H9 (cell line): Measurements from ENCODE around the gene MAST4. TPM values are rescaled to one million over a fixed set of nuclear protein-coding genes. Genes with fewer than 3 reads are reported as not detected.

ENCODE experiments used
- DNase-seq: peaks from one replicate; pipeline ENCODE4 v3.0.0-alpha.2; 2017
- H2AFZ ChIP-seq: one replicate; pipeline ENCODE4 v1.6.1; 2013; ENCODE audit warnings: mild to moderate bottlenecking, low read length, control low read depth, moderate library complexity
- H2AK5ac ChIP-seq: 2 replicates; pipeline ENCODE4 v1.6.1; 2013; ENCODE audit warnings: low read length, control low read depth, mixed read lengths; ENCODE audit not compliant: insufficient read length
- H2BK120ac ChIP-seq: one replicate; pipeline ENCODE4 v1.6.1; 2013; ENCODE audit warnings: low read depth, mild to moderate bottlenecking, low read length, control low read depth, inconsistent platforms; ENCODE audit not compliant: poor library complexity, severe bottlenecking
- H2BK12ac ChIP-seq: 2 replicates; pipeline ENCODE4 v1.6.1; 2013; ENCODE audit warnings: low read length, control low read depth, mixed read lengths, low read depth; ENCODE audit not compliant: insufficient read length
- H2BK15ac ChIP-seq: 2 replicates; pipeline ENCODE4 v1.6.1; 2013; ENCODE audit warnings: low read depth, low read length, control low read depth
- H2BK20ac ChIP-seq: one replicate; pipeline ENCODE4 v1.6.1; 2013; ENCODE audit warnings: low read depth, mild to moderate bottlenecking, low read length, control low read depth, inconsistent platforms; ENCODE audit not compliant: poor library complexity, severe bottlenecking
- H2BK5ac ChIP-seq: 2 replicates; pipeline ENCODE4 v1.6.1; 2013; ENCODE audit warnings: low read length, control low read depth, mixed read lengths; ENCODE audit not compliant: insufficient read length
- H3K14ac ChIP-seq: 2 replicates; pipeline ENCODE4 v1.6.1; 2013; ENCODE audit warnings: low read length, control low read depth; ENCODE audit not compliant: insufficient read depth
- H3K18ac ChIP-seq: 2 replicates; pipeline ENCODE4 v1.6.1; 2013; ENCODE audit warnings: low read depth, mild to moderate bottlenecking, mixed read lengths, low read length, control low read depth; ENCODE audit not compliant: insufficient read length
- H3K23ac ChIP-seq: 2 replicates; pipeline ENCODE4 v1.6.1; 2013; ENCODE audit warnings: low read length, control low read depth, mixed read lengths, low read depth; ENCODE audit not compliant: insufficient read length
- H3K23me2 ChIP-seq: 2 replicates; pipeline ENCODE4 v1.6.1; 2013; ENCODE audit warnings: low read depth, mild to moderate bottlenecking, mixed read lengths, low read length, control low read depth; ENCODE audit not compliant: insufficient read length, poor library complexity, severe bottlenecking
- H3K27ac ChIP-seq: 2 replicates; pipeline ENCODE4 v1.5.1; 2013; ENCODE audit warnings: low read length, control low read depth, mixed read lengths, low read depth; ENCODE audit not compliant: insufficient read length
- H3K27me3 ChIP-seq: 2 replicates; pipeline ENCODE4 v1.6.1; 2013; ENCODE audit warnings: low read length, control low read depth, inconsistent platforms; ENCODE audit not compliant: insufficient read depth
- H3K4ac ChIP-seq: 2 replicates; pipeline ENCODE4 v1.6.1; 2013; ENCODE audit warnings: low read depth, mild to moderate bottlenecking, control low read depth, inconsistent platforms, low read length, moderate library complexity
- H3K4me1 ChIP-seq: 2 replicates; pipeline ENCODE4 v1.6.1; 2013; ENCODE audit warnings: low read length, control low read depth, inconsistent platforms; ENCODE audit not compliant: insufficient read depth
- H3K4me2 ChIP-seq: 2 replicates; pipeline ENCODE4 v1.6.1; 2013; ENCODE audit warnings: low read length, control low read depth, mixed read lengths; ENCODE audit not compliant: insufficient read length, insufficient read depth
- H3K56ac ChIP-seq: 2 replicates; pipeline ENCODE4 v1.6.1; 2013; ENCODE audit warnings: low read depth, mild to moderate bottlenecking, mixed read lengths, low read length, control low read depth; ENCODE audit not compliant: insufficient read length
- H3K79me1 ChIP-seq: 2 replicates; pipeline ENCODE4 v1.6.1; 2013; ENCODE audit warnings: low read depth, mild to moderate bottlenecking, moderate library complexity, low read length, control low read depth, inconsistent platforms; ENCODE audit not compliant: insufficient read depth, poor library complexity, severe bottlenecking
- H3K79me2 ChIP-seq: 2 replicates; pipeline ENCODE4 v1.6.1; 2013; ENCODE audit warnings: low read length, control low read depth, inconsistent platforms; ENCODE audit not compliant: insufficient read depth
- H3K9ac ChIP-seq: 2 replicates; pipeline ENCODE4 v1.6.1; 2013; ENCODE audit warnings: low read length, control low read depth, mixed read lengths; ENCODE audit not compliant: insufficient read length; ENCODE audit errors: extremely low read depth
- H3K9me3 ChIP-seq: one replicate; pipeline ENCODE4 v1.6.1; 2013; ENCODE audit warnings: low read depth, low read length, inconsistent platforms; ENCODE audit not compliant: control insufficient read depth
- H3T11ph ChIP-seq: one replicate; pipeline ENCODE4 v1.6.1; 2013; ENCODE audit warnings: mild to moderate bottlenecking, low read length, control low read depth, inconsistent platforms
- H4K20me1 ChIP-seq: one replicate; pipeline ENCODE4 v1.6.1; 2013; ENCODE audit not compliant: control insufficient read depth, insufficient read length, insufficient read depth
- H4K5ac ChIP-seq: 2 replicates; pipeline ENCODE4 v1.6.1; 2013; ENCODE audit warnings: low read depth, mild to moderate bottlenecking, mixed read lengths, low read length, control low read depth; ENCODE audit not compliant: insufficient read length
- H4K8ac ChIP-seq: replicated peaks from 2 replicates; pipeline ENCODE4 v1.6.1; 2013; ENCODE audit warnings: low read length, control low read depth, mixed read lengths, low read depth; ENCODE audit not compliant: insufficient read length
- H4K91ac ChIP-seq: 2 replicates; pipeline ENCODE4 v1.6.1; 2013; ENCODE audit warnings: low read depth, mild to moderate bottlenecking, moderate library complexity, mixed read lengths, low read length, control low read depth; ENCODE audit not compliant: insufficient read length
- H3K27ac Mint-ChIP-seq, 3 experiments: 2 replicates in 2 of 3; 3 replicates in 1 of 3; pipeline ENCODE4 v1.8.0; 2020 to 2021; ENCODE audit warnings: mixed read lengths in 3 of 3, mild to moderate bottlenecking in 1 of 3, moderate library complexity in 1 of 3
- H3K27me3 Mint-ChIP-seq: 2 replicates; pipeline ENCODE4 v1.8.0; 2021; ENCODE audit warnings: low read depth, mild to moderate bottlenecking, moderate library complexity, mixed read lengths
- H3K36me3 Mint-ChIP-seq, 3 experiments: 2 replicates in 2 of 3; 3 replicates in 1 of 3; pipeline ENCODE4 v1.8.0; 2020 to 2021; ENCODE audit warnings: low read depth in 3 of 3, mixed read lengths in 3 of 3; ENCODE audit not compliant: insufficient read depth in 1 of 3
- H3K4me1 Mint-ChIP-seq, 2 experiments: 2 replicates each; pipeline ENCODE4 v1.8.0; 2020; ENCODE audit warnings: mixed read lengths in 2 of 2
- H3K4me3 Mint-ChIP-seq, 2 experiments: 2 replicates in 1 of 2; 3 replicates in 1 of 2; pipeline ENCODE4 v1.8.0; 2020 to 2021; ENCODE audit warnings: mild to moderate bottlenecking in 2 of 2, mixed read lengths in 2 of 2, moderate library complexity in 1 of 2
- H3K9me3 Mint-ChIP-seq, 2 experiments: 2 replicates in 1 of 2; 3 replicates in 1 of 2; pipeline ENCODE4 v1.8.0; 2020; ENCODE audit warnings: mild to moderate bottlenecking in 2 of 2, mixed read lengths in 2 of 2, moderate library complexity in 1 of 2
- CTCF ChIP-seq: fragments of 200-600 bp; sonication (generic); conservative IDR thresholded peaks from 3 replicates; pipeline ENCODE4 v1.8.0; 2021; ENCODE audit warnings: antibody characterized with exemption, mild to moderate bottlenecking
- WGBS: extraction: QIAGEN DNeasy Blood & Tissue Kit; methylation state at CpG from one replicate; pipeline ENCODE4 v1.1.7; 2013; ENCODE audit warnings: missing lambda C conversion rate, low lambda C conversion rate, mixed read lengths; ENCODE audit not compliant: insufficient read length; ENCODE audit errors: extremely low coverage; 5-methylcytosine and 5-hydroxymethylcytosine counted together
- total RNA-seq: library from RNA; stranded (reverse); gene quantifications from 2 replicates; pipeline ENCODE4 v1.2.1, GENCODE V29; 2021

The MAST4 gene
- total RNA-seq, 1 experiment from 2014 or later = 3.7 TPM

- Histone ChIP-seq H4K8ac (no peak overlapping the region), H3K27ac (no peak overlapping the region), H2BK5ac (no peak overlapping the region), H2BK12ac (no peak overlapping the region), H3K4ac (no peak overlapping the region), H3K79me2 (no peaks in the 10 kb centered on the region), H4K20me1 (no peaks in the 10 kb centered on the region), H2AFZ (no peak overlapping the region), H4K91ac (no peak overlapping the region), H2AK5ac (no peak overlapping the region), H3K56ac (no peak overlapping the region), H3K4me2 (no peak overlapping the region), H4K5ac (no peak overlapping the region), H3K14ac (no peak overlapping the region), H3T11ph (no peak overlapping the region), H3K9me3 (no peaks in the 10 kb centered on the region), H3K79me1 (no peaks in the 10 kb centered on the region), H2BK15ac (no peak overlapping the region), H2BK20ac (no peak overlapping the region), H3K23me2 (peaks cover 14% of the 10 kb centered on the region), H2BK120ac (no peak overlapping the region), H3K9ac (no peak overlapping the region), H3K4me1 (no peaks in the 10 kb centered on the region; the same call in none of the 2 replicates), H3K23ac (no peak overlapping the region), H3K27me3 (no peaks in the 10 kb centered on the region), H3K18ac (no peak overlapping the region)
- no peak overlapping the region for H3K27ac Mint-ChIP-seq
- peaks cover 31 to 35% of the 10 kb centered on the region in 2 experiments for H3K4me1 Mint-ChIP-seq
- DNase-seq = no peak
- no CpG with 5 or more reads among the region's 3 CpGs for WGBS
- H3K36me3 Mint-ChIP-seq = no peaks in the 10 kb centered on the region
- TF ChIP-seq CTCF = no peak
- H3K27me3 Mint-ChIP-seq = peaks cover 3% of the 10 kb centered on the region; the same call in 1 of the 2 replicates
- no peak overlapping the region for H3K4me3 Mint-ChIP-seq
- no peaks in the 10 kb centered on the region for H3K9me3 Mint-ChIP-seq
Measured at GRCh38 chr5:67006500-67006848, 410.3 kb downstream of the MAST4 start.
